GM12873 (cell line): ENCODE results near the gene OR5B21.

Experiments
- TF ChIP-seq, protein P1 (sequence below): IDR thresholded peaks from 2 replicates; pipeline ENCODE4 v1.5.1; 2012; ENCODE audit warnings: low read depth, mild to moderate bottlenecking, moderate library complexity, low read length, control low read depth; ENCODE audit not compliant: insufficient read depth; ENCODE audit errors: missing control alignments

Gene OR5B21

DNA sequence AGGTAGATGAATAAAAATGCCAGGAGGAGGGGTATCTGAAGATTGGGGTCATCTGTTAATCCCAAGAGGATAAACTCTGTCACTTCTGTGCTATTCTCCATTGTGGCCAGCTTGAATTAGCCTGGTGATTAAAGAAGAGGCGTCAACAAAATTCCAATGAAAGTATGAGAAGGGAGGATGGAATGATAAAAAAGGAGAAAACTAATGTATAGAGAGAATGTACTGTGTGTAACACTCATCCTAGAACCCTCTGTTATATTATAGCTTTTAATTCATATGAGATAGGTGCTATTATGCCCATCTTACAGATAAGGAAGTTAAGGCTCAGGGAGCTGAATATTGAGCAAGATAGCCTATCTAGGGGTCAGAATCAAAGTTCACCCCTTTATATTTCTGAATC is at the start of gene OR5B21:
TSS of gene OR5B21 (minus strand) at position 101 of the 400 bp plus-strand sequence. CDS start at position 101, 0 bp downstream.
- TF ChIP-seq, protein P1, sequence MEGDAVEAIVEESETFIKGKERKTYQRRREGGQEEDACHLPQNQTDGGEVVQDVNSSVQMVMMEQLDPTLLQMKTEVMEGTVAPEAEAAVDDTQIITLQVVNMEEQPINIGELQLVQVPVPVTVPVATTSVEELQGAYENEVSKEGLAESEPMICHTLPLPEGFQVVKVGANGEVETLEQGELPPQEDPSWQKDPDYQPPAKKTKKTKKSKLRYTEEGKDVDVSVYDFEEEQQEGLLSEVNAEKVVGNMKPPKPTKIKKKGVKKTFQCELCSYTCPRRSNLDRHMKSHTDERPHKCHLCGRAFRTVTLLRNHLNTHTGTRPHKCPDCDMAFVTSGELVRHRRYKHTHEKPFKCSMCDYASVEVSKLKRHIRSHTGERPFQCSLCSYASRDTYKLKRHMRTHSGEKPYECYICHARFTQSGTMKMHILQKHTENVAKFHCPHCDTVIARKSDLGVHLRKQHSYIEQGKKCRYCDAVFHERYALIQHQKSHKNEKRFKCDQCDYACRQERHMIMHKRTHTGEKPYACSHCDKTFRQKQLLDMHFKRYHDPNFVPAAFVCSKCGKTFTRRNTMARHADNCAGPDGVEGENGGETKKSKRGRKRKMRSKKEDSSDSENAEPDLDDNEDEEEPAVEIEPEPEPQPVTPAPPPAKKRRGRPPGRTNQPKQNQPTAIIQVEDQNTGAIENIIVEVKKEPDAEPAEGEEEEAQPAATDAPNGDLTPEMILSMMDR = no peak

DNA sequence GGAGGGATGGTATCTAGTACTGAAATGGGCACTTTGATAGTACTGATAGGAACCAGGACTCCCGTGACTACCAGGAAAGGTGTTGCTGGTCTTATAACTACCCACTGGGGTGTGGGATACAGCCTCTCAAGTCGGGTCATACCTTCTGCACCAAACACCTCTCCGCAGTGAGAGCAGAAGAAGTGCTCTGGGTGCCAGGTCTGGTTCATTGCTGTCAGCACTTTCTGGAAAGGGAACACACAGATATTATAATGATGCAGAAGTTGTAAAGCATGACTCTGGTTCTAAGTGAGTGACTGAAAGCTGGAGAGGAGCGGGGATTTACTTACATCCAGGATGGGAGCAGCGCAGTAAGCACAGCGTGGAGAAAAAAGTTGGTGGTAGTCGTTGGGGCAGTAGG is 41.7 kb upstream of the OR5B21 start:
- TF ChIP-seq, protein P1 = no peak

DNA sequence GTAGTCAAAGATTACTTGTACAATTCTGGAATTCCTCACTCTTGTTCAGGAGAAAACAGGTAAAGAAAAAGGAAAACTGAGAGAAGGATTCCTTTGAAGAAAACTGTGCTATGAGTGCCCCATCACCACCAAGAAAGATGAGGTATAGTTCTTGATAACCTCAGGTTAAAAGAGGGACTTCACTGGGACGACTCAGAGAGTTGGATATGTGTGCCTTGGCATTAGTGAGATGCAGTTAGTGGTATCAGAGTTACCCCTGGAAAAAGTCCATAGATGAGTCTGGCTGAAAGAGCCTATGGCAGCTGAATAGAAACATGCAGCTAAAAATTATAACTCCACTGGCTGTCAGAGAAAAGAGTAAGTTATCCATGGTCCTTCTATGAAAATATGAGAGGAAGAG is 38.9 kb upstream of the OR5B21 start:
- TF ChIP-seq, protein P1 = no peak

DNA sequence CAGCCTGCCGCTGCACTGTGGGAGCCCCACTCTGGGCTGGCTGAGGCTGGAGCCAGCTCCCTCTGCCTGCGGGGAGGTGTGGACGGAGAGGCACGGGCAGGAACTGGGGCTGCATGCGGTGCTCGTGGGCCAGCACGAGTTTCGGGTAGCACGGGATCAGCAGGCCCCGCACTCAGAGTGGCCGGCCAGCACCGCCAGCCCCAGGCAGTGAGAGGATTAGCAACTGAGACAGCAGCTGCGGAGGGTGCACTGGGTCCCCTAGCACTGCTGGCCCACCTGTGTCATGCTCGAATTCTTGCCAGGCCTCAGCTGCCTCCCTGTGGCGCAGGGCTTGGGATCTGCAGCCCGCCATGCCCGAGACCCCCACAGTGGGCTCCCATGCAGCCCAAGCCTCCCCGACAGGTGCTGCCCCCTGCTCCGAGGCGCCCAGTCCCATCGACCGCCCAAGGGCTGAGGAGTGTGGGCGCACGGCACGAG is 24.0 kb upstream of the OR5B21 start:
- TF ChIP-seq, protein P1 = no peak

DNA sequence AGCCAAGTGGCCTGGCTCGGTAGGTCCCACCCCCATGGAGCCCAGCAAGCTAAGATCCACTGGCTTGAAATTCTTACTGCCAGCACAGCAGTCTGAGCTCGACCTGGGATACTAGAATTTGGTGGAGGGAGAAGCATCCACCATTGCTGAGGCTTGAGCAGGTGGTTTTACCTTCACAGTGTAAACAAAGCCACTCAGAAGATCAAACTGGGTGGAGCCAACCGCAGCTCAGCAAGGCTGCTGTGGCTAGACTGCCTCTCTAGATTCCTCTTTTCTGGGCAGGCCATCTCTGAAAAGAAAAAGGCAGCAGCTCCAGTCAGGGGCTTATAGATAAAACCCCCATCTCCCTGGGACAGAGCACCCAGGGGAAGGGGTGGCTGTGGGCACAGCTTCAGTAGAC is 22.3 kb upstream of the OR5B21 start:
- TF ChIP-seq, protein P1 = no peak

DNA sequence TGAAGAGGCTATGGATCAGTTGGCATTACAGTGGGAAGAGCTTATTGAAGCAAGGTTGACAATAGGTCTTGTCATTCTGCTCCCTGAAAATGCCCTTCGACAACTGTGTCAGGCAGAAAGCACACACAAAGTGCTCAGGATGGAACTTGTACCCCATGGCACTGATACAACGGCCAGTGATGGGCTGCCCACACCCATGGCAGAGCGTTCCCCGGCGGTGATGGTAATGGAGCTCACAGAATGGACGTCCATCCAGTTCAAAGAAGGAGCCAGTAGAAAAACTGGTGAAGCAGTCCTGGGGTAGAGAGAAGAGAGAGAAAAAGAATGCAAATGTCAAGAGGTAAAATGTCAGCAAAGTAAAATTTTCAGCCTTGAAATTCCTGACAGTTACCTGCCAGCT is 19.5 kb upstream of the OR5B21 start:
- TF ChIP-seq, protein P1 = no peak

DNA sequence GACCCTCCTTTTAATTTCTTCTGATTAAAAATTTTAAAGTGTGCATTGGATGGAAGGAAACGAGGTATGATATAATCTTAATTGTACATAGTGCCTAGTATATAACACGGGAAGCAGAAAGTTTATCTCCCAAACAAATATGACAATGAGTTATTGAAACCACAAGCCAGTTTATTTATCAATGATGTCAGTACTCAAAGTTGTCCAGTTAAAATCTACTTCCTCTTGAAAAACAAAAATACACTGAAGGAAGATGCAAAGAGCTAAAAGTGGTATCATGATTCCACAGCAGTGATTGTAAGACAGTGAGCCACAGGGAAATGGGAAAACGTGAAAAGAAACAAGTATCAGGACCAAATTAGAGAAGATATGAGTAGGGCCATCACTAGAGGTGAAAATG is 18.8 kb upstream of the OR5B21 start:
- TF ChIP-seq, protein P1 = no peak
